ENCODE results near the gene GPRIN1.

DNA sequence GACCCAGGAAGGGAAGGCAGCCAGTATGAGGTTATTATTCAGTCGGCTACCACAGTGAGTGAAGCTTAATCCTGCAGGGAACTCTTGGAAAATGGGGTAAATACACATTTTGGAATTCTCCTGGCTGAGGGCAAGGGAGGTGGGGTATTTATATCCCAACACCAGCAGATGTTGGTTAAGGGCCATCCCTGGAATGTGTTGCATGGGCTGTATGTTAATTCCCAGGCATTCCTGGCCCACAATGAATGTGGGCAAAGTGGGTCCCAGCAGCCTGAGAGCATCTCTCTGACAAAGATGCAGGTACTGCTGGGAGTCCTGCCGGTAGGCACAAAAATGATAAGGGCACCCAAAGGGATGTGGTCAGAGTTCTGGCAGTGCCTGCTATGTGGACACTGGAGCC is 2.9 kb upstream of the GPRIN1 start:
- TF ChIP-seq YY1 (IDR thresholded peaks at IDR 0.05; ENCODE audit: low read depth) (no peak), TAF1 (IDR thresholded peaks at IDR 0.05; ENCODE audit: low read depth) (no peak), EGR1 (IDR thresholded peaks at IDR 0.05) (no peak)
- TF ChIP-seq, protein P1, sequence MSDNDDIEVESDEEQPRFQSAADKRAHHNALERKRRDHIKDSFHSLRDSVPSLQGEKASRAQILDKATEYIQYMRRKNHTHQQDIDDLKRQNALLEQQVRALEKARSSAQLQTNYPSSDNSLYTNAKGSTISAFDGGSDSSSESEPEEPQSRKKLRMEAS (IDR thresholded peaks at IDR 0.05), result no peak
- TF ChIP-seq, protein P2, sequence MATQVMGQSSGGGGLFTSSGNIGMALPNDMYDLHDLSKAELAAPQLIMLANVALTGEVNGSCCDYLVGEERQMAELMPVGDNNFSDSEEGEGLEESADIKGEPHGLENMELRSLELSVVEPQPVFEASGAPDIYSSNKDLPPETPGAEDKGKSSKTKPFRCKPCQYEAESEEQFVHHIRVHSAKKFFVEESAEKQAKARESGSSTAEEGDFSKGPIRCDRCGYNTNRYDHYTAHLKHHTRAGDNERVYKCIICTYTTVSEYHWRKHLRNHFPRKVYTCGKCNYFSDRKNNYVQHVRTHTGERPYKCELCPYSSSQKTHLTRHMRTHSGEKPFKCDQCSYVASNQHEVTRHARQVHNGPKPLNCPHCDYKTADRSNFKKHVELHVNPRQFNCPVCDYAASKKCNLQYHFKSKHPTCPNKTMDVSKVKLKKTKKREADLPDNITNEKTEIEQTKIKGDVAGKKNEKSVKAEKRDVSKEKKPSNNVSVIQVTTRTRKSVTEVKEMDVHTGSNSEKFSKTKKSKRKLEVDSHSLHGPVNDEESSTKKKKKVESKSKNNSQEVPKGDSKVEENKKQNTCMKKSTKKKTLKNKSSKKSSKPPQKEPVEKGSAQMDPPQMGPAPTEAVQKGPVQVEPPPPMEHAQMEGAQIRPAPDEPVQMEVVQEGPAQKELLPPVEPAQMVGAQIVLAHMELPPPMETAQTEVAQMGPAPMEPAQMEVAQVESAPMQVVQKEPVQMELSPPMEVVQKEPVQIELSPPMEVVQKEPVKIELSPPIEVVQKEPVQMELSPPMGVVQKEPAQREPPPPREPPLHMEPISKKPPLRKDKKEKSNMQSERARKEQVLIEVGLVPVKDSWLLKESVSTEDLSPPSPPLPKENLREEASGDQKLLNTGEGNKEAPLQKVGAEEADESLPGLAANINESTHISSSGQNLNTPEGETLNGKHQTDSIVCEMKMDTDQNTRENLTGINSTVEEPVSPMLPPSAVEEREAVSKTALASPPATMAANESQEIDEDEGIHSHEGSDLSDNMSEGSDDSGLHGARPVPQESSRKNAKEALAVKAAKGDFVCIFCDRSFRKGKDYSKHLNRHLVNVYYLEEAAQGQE (IDR thresholded peaks at IDR 0.05; ENCODE audit: low read depth), result no peak

Data from Ishikawa (cell line).